Right atrium auricular region (tissue), 2 donors: Measurements from ENCODE around the gene FBXO21. TPM values are rescaled to one million over a fixed set of nuclear protein-coding genes. Genes with fewer than 3 reads are reported as not detected.
A peak's percentile ranks its signal among the peaks of the same experiment; 100 is the strongest.

ENCODE experiments used
- DNase-seq: peaks from one replicate; pipeline ENCODE4 v3.0.0-alpha.2; 2019; ENCODE audit warnings: low spot score
- H3K27ac ChIP-seq, 2 donors: fragments of 200-600 bp; sonication (generic); 1 replicate in 1 of 2; 2 replicates in 1 of 2; pipeline ENCODE4 v1.5.1; 2016 to 2019
- H3K27me3 ChIP-seq, 2 donors: fragments of 200-600 bp; sonication (generic); one replicate each; pipeline versions ENCODE4 v1.5.1 to v1.6.0; 2017 to 2019
- H3K36me3 ChIP-seq: fragments of 200-600 bp; sonication (generic); one replicate; pipeline ENCODE4 v1.5.1; 2016
- H3K4me1 ChIP-seq, 2 donors: fragments of 200-600 bp; sonication (generic); one replicate each; pipeline versions ENCODE4 v1.5.1 to v1.6.0; 2017 to 2019
- H3K4me3 ChIP-seq, 2 donors: fragments of 200-600 bp; sonication (generic); 1 replicate in 1 of 2; 2 replicates in 1 of 2; pipeline ENCODE4 v1.5.1; 2017 to 2019; ENCODE audit warnings: mild to moderate bottlenecking in 1 of 2, moderate library complexity in 1 of 2
- H3K9me3 ChIP-seq, 2 donors: fragments of 200-600 bp; sonication (generic); one replicate each; pipeline ENCODE4 v1.5.1; 2019
- total RNA-seq, 2 donors: library from RNA; depleted of rRNA; stranded (reverse); fragments of >200 nt; gene quantifications; one replicate each; pipeline ENCODE4 v1.1.0, GENCODE V29; 2016
- TF ChIP-seq, protein P1 (sequence below), 2 donors: fragments of 200-600 bp; sonication (generic); IDR thresholded peaks; one replicate each; pipeline ENCODE4 v1.5.1; 2019; ENCODE audit warnings: antibody characterized with exemption in 2 of 2

The FBXO21 gene
- total RNA-seq, 2 donors from 2014 or later, result 43.5 to 77.9 TPM

- Histone ChIP-seq H3K27ac (no peak overlapping the region), H3K9me3 (no peaks in the 10 kb centered on the region), H3K27me3 (no peaks in the 10 kb centered on the region), H3K36me3 (peaks cover 96% of the 10 kb centered on the region), H3K4me1 (no peaks in the 10 kb centered on the region), H3K4me3 (no peak overlapping the region)
- DNase-seq, result no peak
- TF ChIP-seq, protein P1, sequence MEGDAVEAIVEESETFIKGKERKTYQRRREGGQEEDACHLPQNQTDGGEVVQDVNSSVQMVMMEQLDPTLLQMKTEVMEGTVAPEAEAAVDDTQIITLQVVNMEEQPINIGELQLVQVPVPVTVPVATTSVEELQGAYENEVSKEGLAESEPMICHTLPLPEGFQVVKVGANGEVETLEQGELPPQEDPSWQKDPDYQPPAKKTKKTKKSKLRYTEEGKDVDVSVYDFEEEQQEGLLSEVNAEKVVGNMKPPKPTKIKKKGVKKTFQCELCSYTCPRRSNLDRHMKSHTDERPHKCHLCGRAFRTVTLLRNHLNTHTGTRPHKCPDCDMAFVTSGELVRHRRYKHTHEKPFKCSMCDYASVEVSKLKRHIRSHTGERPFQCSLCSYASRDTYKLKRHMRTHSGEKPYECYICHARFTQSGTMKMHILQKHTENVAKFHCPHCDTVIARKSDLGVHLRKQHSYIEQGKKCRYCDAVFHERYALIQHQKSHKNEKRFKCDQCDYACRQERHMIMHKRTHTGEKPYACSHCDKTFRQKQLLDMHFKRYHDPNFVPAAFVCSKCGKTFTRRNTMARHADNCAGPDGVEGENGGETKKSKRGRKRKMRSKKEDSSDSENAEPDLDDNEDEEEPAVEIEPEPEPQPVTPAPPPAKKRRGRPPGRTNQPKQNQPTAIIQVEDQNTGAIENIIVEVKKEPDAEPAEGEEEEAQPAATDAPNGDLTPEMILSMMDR (IDR thresholded peaks at IDR 0.05), result no peak
Measured at GRCh38 chr12:117158911-117159553, 31.2 kb downstream of the FBXO21 start.

DNA sequence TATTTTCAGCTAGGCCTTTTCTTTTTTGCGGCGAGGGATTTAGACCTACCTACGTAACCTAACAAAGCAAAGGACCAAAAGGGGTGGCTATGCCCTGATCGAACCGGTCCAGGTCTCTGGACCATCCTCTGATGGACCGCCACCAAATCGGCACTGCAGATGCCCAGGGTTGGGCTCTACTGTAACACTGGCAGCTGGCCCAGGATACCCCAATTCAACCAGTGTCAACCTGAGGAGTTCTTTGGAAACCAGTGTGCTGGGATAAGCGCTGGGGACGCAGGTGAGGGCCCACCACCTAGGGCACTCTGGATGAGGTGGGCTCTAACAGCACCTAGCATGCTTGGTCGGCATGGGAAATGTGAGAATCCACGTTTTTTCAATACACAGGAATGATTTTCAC lies 32.2 kb downstream of the FBXO21 start:
- DNase-seq, result no peak

DNA sequence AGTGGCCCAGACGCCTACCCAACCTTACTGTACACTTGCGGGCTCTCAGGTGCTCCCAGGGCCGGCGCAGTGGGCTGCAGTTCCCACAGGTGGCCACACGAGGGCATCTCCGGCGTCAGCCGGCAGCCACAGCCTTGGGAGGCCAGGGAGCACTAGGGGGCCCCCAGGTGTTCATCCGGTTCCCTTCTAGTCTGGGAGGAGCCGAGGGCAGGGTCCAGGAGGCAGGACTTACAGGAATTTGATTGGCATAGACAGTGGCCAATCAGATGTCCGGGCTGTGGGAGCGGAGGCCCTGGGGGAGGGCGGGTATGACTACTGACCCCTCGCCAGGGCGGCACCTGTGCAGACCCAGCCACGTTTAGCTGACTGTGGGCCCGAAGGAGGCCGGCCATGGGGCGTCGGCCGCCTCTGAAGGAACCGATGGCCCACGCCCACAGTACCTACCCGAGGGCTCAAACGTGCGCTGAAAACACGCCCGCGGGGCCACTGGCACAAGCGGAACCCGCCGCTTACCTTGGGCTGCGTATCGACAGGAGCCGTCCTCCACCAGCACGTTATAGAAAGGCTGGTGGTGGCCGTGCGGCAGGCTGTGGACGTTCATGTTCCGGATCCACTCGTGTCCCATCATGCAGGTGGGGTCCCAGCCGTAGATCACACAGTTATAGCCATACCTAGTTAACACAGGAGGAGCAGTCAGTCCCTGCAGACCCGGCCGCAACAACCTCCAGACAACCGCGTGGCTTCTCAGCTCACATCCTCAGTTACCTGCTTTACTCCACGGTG lies 34.8 kb downstream of the FBXO21 start:
- Histone ChIP-seq H3K36me3 (peaks cover 76% of the 10 kb centered on the region), H3K4me1 (no peaks in the 10 kb centered on the region), H3K27me3 (no peaks in the 10 kb centered on the region), H3K4me3 (no peak overlapping the region), H3K27ac (no peak overlapping the region), H3K9me3 (no peaks in the 10 kb centered on the region)
- TF ChIP-seq, protein P1 (IDR thresholded peaks at IDR 0.05), result peak; percentile 65 to 79
- DNase-seq, result no peak

More for the DNA sequence above, 32.2 kb downstream of the FBXO21 start:
- Histone ChIP-seq H3K36me3 (peaks cover 93% of the 10 kb centered on the region), H3K27ac (no peak overlapping the region), H3K9me3 (no peaks in the 10 kb centered on the region), H3K4me3 (no peak overlapping the region), H3K27me3 (no peaks in the 10 kb centered on the region), H3K4me1 (no peaks in the 10 kb centered on the region)
- TF ChIP-seq, protein P1 (IDR thresholded peaks at IDR 0.05), result no peak

GRCh38 chr12:117152793-117153775 lies 37.2 kb downstream of the FBXO21 start:
- DNase-seq, result no peak
- no peak overlapping the region for H3K4me3 ChIP-seq
- H3K4me1 ChIP-seq, result no peaks in the 10 kb centered on the region
- H3K27me3 ChIP-seq, result no peaks in the 10 kb centered on the region
- TF ChIP-seq, protein P1 (IDR thresholded peaks at IDR 0.05), result no peak
- H3K36me3 ChIP-seq, result peaks cover 67% of the 10 kb centered on the region
- no peak overlapping the region for H3K27ac ChIP-seq
- H3K9me3 ChIP-seq, result no peaks in the 10 kb centered on the region

- no peak for DNase-seq
- Histone ChIP-seq H3K36me3 (peaks cover 51% of the 10 kb centered on the region), H3K4me3 (no peak overlapping the region), H3K9me3 (no peaks in the 10 kb centered on the region), H3K27ac (no peak overlapping the region), H3K27me3 (no peaks in the 10 kb centered on the region), H3K4me1 (no peaks in the 10 kb centered on the region)
- TF ChIP-seq, protein P1 (IDR thresholded peaks at IDR 0.05), result no peak
Measured at GRCh38 chr12:117151403-117152031, 38.8 kb downstream of the FBXO21 start.
